SH-SY5Y (cell line): ENCODE measurements around the gene FBLIM1.

ENCODE experiments used
- GATA2 ChIP-seq: IDR thresholded peaks from 2 replicates; pipeline ENCODE4 v1.6.1; 2011; ENCODE audit warnings: mild to moderate bottlenecking, low read depth, low read length
- GATA3 ChIP-seq: IDR thresholded peaks from 2 replicates; pipeline ENCODE4 v1.6.1; 2011; ENCODE audit warnings: low read depth, mild to moderate bottlenecking, low read length, moderate library complexity

DNA sequence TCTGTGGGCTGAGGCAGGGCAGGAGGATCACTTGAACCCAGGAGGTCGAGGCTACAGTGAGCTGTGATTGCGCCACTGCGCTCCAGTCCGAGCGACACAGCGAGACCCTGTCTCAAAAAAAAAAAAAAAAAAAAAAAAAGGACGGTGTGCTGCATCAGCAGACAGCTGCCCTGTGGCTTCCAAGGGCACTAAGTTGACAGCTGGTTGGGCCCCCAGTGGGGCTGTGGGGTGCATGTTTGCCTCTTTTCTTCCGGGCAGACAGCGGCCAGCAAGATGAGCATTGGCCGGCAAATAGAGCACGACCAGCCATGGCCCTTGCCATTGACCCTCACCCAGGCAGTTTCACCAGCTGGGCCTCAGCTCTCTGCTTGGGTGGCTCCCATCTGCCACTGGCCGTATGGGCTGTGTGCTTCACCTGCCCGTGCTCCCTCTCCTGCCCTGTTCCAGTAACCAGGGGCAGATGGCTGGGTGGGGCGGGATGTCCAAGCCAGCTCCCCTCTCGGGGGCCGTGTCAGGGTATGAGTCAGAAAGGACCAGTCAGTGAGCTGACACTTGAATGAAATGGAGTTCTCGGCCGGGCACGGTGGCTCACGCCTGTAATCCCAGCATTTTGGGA is 34.9 kb upstream of the FBLIM1 start:
- TF ChIP-seq GATA2 = no peak
- no peak for TF ChIP-seq GATA3
